CD4-positive, alpha-beta T cell treated with Interleukin-2 at 100 ng/mL for 4 hours (primary cell): ENCODE measurements around the gene AP1B1.

Source experiments
- DNase-seq: peaks from one replicate; pipeline ENCODE4 v3.0.0-alpha.2; 2020; ENCODE audit warnings: low spot score

Gene AP1B1

GRCh38 chr22:29331658-29332300, 56.6 kb downstream of the AP1B1 start:
- DNase-seq = no peak

- DNase-seq = no peak
Observed at GRCh38 chr22:29331213-29331612, 57.2 kb downstream of the AP1B1 start.

- no peak for DNase-seq
Observed at GRCh38 chr22:29330753-29331152, 57.6 kb downstream of the AP1B1 start.

DNA sequence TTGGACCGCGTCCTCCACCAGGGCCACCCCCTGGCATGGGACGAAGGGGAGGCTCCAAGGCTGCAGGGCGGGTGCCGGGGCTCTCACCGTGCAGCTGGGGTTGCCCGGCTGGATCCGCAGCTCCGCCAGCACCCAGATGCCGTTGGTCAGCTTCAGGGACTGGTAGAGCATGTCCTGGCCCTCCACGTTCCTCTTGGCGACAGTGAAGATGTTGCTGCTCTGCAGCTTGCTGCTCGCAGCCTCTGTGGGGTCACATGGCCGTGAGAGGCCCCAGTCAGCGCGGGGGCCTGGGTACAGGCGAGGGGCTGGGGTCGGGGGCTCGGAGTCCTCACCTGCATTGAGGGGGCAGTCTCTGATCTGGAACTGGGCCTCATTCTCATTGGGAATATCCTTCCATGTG, 58.1 kb downstream of the AP1B1 start:
- DNase-seq = no peak

- DNase-seq = no peak
Observed at GRCh38 chr22:29329581-29329980, 58.8 kb downstream of the AP1B1 start.

DNA sequence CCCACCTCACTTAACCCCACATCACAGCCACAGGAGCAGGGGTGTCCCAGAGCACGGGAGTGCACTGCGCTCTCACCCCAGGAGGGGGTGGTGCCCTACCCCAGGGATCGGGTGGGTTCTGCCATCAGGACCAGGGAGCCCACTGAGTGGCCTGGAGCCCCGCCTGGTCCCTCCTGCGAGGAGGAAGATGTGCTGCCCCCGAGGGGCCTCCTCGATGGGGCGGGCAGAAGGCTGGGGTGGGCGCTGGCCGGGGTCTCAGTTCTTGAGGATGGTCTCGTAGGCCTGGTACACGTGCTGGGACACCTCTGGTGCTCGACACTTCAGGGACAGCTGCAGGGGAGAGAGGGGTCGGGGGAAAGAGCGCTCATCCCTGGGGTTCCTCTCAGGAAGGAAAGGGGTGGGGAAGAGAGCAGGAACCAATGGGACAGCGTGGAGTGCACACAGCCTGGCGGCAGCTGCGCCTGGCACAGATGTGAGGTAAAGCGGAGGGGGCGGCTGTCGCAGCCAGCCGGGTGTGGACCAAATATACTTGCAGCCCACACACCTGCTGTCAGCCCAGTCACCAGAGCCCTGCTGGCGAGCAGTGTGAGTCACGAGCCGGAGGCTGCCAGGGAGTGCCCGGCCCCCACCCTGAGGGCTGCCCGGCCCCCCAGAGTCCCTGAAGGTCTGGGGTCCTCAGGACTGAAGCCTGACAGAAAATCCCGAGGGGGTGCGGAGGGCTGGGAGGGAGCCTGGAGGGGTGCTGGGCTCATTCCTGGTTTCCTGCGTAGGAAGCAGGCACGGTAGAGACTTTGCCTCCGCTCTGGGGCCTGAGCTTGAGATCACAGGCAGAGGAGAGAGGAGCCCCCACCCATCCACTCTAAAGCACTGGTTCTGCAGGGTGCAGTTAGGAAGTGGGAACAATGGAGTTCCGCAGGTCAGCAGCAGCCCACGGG, 59.5 kb downstream of the AP1B1 start:
- DNase-seq = no peak

DNA sequence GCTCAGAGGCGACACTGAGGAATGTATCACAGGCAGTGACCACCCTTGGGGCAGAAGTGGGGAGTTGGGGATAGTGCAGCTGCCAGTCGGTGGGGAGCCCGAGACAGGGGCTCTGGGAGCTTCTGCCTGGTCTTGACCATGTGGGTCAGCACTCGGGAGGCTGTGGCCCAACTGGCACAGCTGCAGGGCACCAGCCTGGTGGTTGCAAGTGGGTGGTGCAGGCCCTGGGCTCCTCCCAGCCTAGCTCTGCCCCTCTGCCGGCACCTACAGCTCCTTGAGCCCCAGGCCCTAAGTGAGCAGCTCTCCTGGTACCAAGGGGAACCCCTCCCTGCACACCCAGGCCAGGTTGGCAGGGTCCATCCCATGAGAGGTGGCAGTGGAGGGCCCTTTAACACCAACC, 60.3 kb downstream of the AP1B1 start:
- DNase-seq = no peak

- DNase-seq = no peak
Observed at GRCh38 chr22:29327089-29327764, 61.1 kb downstream of the AP1B1 start.

DNA sequence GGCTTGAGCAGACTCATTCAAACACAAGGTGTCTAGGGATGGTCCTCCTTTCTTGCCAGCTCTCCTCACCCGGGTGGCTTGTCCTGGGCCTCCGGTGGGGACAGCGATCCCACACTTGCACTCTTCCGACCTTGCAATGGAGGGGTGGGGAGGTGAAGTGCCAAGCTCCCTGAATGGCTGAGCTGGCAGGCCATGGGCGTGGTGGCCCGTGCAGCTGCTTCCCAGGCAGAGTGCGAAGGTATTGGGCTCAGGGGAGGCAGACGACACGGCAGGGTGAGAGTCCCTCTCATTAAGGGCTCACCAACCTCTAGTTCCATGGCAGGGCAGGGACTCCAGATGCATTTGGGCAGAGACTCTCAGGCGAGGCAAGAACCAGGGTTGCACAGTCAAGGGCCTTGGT, 61.9 kb downstream of the AP1B1 start:
- no peak for DNase-seq

DNA sequence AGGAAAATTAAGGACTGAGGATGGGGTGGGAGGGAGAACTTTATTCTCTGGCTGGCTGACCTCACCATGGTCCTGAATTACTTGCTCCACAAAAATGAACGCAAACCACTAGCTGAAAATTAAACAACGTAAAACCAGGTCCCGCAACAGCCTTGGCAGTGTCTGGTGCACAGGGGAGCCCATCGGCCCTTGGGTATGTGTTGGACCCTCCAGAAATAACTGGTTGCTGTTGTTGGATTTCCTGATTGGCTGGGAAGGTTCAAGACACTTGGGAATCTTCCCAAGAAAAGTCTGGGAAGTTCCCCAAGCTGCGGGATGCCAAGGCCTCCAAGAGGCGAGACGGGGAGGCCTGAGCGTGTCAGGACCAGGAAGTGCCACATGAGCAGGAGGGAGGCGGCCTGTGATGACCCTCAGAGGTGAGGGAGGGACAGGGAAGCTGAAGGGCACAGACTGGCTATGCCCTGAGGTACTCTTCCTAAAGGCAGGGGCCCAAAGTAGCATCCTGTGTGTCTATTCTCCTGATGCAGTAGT, 62.5 kb downstream of the AP1B1 start:
- DNase-seq = no peak

DNA sequence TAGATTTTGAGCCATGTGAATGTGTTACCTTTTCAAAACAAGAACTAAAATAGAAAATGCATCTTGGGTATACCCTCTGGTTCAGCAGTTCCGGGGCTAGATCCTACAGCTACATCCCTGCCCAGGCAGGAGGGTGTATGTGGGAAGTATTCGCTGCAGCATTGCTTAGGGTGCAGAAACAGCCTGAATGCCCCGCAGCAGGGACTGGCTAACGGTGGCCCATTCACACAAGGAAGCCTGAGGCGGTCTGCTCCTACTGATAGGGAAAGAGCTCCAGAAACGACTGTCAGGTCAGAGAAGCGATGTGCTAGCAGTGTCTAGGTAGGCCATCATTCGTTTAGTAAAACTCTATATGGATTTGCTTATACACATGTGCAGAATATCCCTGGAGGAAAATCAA, 63.0 kb downstream of the AP1B1 start:
- DNase-seq = no peak

GRCh38 chr22:29323641-29324040, 64.7 kb downstream of the AP1B1 start:
- no peak for DNase-seq

GRCh38 chr22:29320546-29320945, 67.8 kb downstream of the AP1B1 start:
- DNase-seq = no peak

GRCh38 chr22:29319072-29319471, 69.3 kb downstream of the AP1B1 start:
- no peak for DNase-seq

DNA sequence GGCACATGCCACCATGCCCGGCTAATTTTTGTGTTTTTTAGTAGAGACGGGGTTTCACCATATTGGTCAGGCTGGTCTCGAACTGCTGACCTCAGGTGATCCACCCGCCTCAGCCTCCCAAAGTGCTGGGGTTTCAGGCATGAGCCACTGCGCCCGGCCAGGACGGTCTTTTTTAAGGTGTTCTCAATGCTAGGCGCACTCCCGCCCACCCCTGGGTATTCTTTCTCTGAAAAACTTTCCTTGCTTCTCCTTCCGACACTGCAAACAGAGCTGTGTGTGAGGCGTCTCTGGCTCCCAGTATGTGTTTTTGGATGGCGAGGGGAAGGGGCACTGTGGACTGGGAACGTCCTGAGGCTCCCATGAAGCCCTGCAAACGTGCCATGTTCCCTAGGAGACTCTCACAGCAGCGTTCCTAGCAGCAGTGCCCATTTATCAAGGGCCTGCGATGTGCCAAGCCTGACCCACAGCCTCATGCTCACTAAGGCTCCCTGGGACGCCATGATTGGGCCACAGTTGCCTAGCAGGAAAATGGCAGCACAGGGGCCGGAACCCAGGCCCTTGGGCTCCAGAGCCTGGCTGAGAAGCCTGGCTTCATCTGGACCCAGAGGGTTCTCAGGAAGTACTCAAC, 70.4 kb downstream of the AP1B1 start:
- no peak for DNase-seq

DNA sequence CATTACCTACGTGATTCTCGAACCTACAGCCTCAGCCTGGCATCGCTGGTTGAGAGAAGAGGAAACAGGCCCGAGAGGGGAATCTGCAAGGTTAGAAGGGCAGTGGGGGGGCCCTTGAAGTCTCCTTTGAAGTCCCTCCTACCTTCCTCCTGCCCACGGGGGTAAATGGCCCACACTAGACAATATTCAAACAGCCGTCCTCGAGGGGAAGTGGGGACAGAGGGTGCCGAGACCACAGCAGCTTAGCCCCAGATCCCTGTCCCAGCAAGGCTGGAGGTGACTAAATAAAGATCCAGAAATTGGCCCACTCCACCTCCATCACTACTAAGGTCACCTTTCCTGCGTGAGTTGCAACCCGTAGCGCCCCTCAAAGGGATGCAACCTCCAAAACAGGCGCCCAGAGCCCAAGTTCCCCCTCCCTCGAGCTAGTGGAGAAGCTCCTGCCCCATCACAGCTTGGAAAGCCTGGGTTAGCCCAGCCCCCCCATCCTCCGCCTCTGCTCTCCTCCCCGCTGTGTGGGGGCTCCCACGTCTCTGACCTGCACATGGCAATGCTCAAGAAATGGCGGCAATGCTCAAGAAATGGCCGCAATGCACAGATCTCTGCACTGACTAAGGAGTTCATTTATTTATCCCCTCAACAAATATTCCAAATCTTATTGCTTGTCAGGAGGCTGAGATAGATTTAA, 72.1 kb downstream of the AP1B1 start:
- no peak for DNase-seq

- DNase-seq = no peak
Observed at GRCh38 chr22:29315286-29316140, 72.9 kb downstream of the AP1B1 start, which contains the start of gene RASL10A. Gene RASL10A (minus strand): TSS chr22:29315697. CDS start chr22:29315246, 451 bp downstream.

- no peak for DNase-seq
Observed at GRCh38 chr22:29314537-29315285, 73.7 kb downstream of the AP1B1 start.

GRCh38 chr22:29313576-29314466, 74.5 kb downstream of the AP1B1 start:
- DNase-seq = no peak
